HEK293 (cell line): ENCODE data around the gene STK4.

Experiments
- CTCF ChIP-seq: fragments of 450-650 bp; formaldehyde crosslinking; IDR thresholded peaks from 2 replicates; pipeline ENCODE4 v1.5.1; 2016; ENCODE audit warnings: missing biosample characterization, missing genetic modification characterization
- SALL2 ChIP-seq: fragments of 450-650 bp; formaldehyde crosslinking; IDR thresholded peaks from 2 replicates; pipeline ENCODE4 v1.5.0; 2017; ENCODE audit warnings: missing biosample characterization, mild to moderate bottlenecking, missing genetic modification characterization, borderline replicate concordance

GRCh38 chr20:44943828-44944227, 22.5 kb upstream of the STK4 start:
- TF ChIP-seq CTCF (tag by site-specific recombination) (no peak), SALL2 (tag by site-specific recombination) (no peak)
